ENCODE data around the gene ITM2A. TPM values are rescaled to one million over a fixed set of nuclear protein-coding genes. Genes with fewer than 3 reads are reported as not detected.

ITM2A gene
- total RNA-seq, 1 experiment from 2014 or later: not detected

DNA sequence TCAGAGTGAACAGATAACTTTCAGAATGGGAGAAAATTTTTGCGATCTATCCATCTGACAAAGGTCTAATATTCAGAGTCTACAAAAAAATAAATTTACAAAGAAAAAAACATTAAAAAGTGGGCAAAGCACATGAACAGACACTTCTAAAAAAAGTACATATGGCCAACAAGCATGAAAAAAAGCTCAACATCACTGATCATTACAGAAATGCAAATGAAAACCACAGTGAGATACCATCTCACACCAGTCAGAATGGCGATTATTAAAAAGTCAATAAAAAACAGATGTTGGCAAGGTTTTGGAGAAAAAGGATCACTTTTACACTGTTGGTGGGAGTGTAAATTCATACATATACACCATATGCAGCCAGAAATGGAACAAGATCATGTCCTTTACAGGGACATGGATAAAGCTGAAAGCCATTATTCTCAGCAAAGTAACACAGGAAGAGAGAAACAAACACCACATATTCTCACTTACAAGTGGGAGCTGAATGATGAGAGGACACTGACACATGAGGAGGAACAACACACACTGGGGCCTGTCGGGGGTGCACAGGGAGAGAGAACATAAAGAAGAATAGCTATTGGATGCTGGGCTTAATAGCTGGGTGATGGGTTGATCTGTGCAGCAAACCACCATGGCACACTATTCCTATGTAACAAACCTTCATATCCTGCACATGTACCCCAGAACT lies 41.6 kb upstream of the ITM2A start:
- Histone ChIP-seq H2AFZ (no peak overlapping the region), H3K9me3 (ENCODE audit: insufficient read depth, low read depth) (no peaks in the 10 kb centered on the region), H3K4me2 (no peak overlapping the region), H3K9me2 (ENCODE audit: insufficient read depth) (no peaks in the 10 kb centered on the region), H3K27ac (no peak overlapping the region), H3K4me3 (no peak overlapping the region), H3K79me2 (ENCODE audit: low read depth) (no peaks in the 10 kb centered on the region), H3F3A (ENCODE audit: insufficient read depth, low read depth) (no peaks in the 10 kb centered on the region), H3K4me1 (replicated peaks; ENCODE audit: insufficient read depth) (no peaks in the 10 kb centered on the region), H4K20me1 (ENCODE audit: insufficient read depth) (no peaks in the 10 kb centered on the region), H3K36me3 (ENCODE audit: low read depth) (no peaks in the 10 kb centered on the region), H3K27me3 (ENCODE audit: insufficient read depth, low read depth) (no peaks in the 10 kb centered on the region)
- BruUV-seq (replicated peaks): no TSS peak
- ChIA-PET POLR2A (ENCODE audit: unreplicated experiment) (no interaction called here), CTCF (no interaction called here)
- DNase-seq: no peak
- intact Hi-C loops (cut with micrococcal nuclease; ENCODE audit: unreplicated experiment): no loop called here
- TF ChIP-seq EZH2 (IDR thresholded peaks at IDR 0.05; ENCODE audit: low read depth): no peak
- TF ChIP-seq, protein P1, sequence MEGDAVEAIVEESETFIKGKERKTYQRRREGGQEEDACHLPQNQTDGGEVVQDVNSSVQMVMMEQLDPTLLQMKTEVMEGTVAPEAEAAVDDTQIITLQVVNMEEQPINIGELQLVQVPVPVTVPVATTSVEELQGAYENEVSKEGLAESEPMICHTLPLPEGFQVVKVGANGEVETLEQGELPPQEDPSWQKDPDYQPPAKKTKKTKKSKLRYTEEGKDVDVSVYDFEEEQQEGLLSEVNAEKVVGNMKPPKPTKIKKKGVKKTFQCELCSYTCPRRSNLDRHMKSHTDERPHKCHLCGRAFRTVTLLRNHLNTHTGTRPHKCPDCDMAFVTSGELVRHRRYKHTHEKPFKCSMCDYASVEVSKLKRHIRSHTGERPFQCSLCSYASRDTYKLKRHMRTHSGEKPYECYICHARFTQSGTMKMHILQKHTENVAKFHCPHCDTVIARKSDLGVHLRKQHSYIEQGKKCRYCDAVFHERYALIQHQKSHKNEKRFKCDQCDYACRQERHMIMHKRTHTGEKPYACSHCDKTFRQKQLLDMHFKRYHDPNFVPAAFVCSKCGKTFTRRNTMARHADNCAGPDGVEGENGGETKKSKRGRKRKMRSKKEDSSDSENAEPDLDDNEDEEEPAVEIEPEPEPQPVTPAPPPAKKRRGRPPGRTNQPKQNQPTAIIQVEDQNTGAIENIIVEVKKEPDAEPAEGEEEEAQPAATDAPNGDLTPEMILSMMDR (conservative IDR thresholded peaks at IDR 0.05): no peak

- CTCF ChIA-PET: no interaction called here
Measured at GRCh38 chrX:79400623-79401022, 33.5 kb upstream of the ITM2A start.

GRCh38 chrX:79375340-79375739 lies 8.2 kb upstream of the ITM2A start:
- H3K27ac ChIP-seq: no peak overlapping the region
- no peaks in the 10 kb centered on the region for H3K9me2 ChIP-seq (ENCODE audit: insufficient read depth)
- no peaks in the 10 kb centered on the region for H3K4me1 ChIP-seq (replicated peaks; ENCODE audit: insufficient read depth)
- H4K20me1 ChIP-seq (ENCODE audit: insufficient read depth): no peaks in the 10 kb centered on the region
- TF ChIP-seq, protein P1 (conservative IDR thresholded peaks at IDR 0.05): no peak
- TF ChIP-seq EZH2 (IDR thresholded peaks at IDR 0.05; ENCODE audit: low read depth): no peak
- CTCF ChIA-PET: no interaction called here
- H3K36me3 ChIP-seq (ENCODE audit: low read depth): no peaks in the 10 kb centered on the region
- no peak overlapping the region for H3K4me2 ChIP-seq
- DNase-seq: no peak
- BruUV-seq (replicated peaks): no TSS peak
- POLR2A ChIA-PET (ENCODE audit: unreplicated experiment): no interaction called here
- intact Hi-C loops (cut with micrococcal nuclease; ENCODE audit: unreplicated experiment): no loop called here
- H3K4me3 ChIP-seq: no peak overlapping the region
- H2AFZ ChIP-seq: no peak overlapping the region
- no peaks in the 10 kb centered on the region for H3K79me2 ChIP-seq (ENCODE audit: low read depth)
- H3F3A ChIP-seq (ENCODE audit: insufficient read depth, low read depth): no peaks in the 10 kb centered on the region
- no peaks in the 10 kb centered on the region for H3K27me3 ChIP-seq (ENCODE audit: insufficient read depth, low read depth)
- H3K9me3 ChIP-seq (ENCODE audit: insufficient read depth, low read depth): no peaks in the 10 kb centered on the region

More at GRCh38 chrX:79400623-79401022, 33.5 kb upstream of the ITM2A start:
- Histone ChIP-seq H3K36me3 (ENCODE audit: low read depth) (no peaks in the 10 kb centered on the region), H3K9me3 (ENCODE audit: insufficient read depth, low read depth) (no peaks in the 10 kb centered on the region), H2AFZ (no peak overlapping the region), H3K79me2 (ENCODE audit: low read depth) (no peaks in the 10 kb centered on the region), H3F3A (ENCODE audit: insufficient read depth, low read depth) (no peaks in the 10 kb centered on the region), H3K27ac (no peak overlapping the region), H4K20me1 (ENCODE audit: insufficient read depth) (no peaks in the 10 kb centered on the region), H3K4me2 (no peak overlapping the region), H3K4me3 (no peak overlapping the region), H3K9me2 (ENCODE audit: insufficient read depth) (no peaks in the 10 kb centered on the region), H3K4me1 (replicated peaks; ENCODE audit: insufficient read depth) (no peaks in the 10 kb centered on the region), H3K27me3 (ENCODE audit: insufficient read depth, low read depth) (no peaks in the 10 kb centered on the region)
- intact Hi-C loops (cut with micrococcal nuclease; ENCODE audit: unreplicated experiment): no loop called here
- BruUV-seq (replicated peaks): no TSS peak
- TF ChIP-seq EZH2 (IDR thresholded peaks at IDR 0.05; ENCODE audit: low read depth): no peak
- TF ChIP-seq, protein P1 (conservative IDR thresholded peaks at IDR 0.05): no peak
- no peak for DNase-seq
- POLR2A ChIA-PET (ENCODE audit: unreplicated experiment): no interaction called here
